ENCODE measurements around the gene RASSF7.

RASSF7 gene

DNA sequence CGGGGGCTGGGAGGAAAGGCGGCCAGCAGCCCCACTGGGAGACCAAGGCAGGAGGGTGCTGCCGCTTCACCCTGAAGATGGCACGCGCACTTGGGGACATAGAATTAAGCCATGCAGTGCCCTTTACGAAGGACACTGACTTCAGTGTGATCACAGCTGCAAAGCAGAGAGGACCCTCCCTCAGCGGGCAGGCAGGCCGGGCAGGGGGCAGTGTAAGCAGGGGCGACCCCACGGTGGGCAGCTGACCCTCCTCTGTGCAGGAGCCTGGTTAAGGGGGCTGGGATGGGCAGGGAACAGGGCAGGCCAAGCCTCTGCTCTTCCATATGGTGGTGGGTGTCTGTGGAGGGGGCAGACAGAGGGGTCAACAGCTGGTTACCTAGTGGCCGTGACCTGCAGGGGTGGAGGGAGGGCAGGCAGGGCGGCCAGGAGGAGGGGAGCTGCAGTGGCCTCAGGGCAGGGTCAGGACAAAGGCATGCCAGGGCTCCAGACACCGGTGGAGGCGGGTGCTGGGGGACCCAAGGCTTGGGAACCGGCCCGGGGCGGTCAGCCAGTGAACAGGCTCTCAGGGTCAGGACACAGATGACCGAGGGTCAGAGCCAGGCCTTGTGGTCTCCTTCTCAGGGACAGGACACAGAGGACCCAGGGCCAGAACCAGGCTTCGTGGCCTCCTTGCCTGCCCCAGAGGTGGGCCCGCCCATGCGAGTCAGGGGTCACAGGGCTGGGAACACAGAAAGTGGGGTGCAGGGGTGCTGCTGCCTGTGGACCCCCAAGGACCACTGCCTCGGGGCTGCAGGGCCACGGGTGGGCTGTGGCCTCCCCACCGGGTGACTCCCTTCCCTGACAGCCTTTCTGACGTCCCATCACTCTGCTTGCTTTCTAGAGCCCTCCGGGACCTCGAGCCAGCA lies 7.4 kb upstream of the RASSF7 start:
- no peak for DNase-seq

DNA sequence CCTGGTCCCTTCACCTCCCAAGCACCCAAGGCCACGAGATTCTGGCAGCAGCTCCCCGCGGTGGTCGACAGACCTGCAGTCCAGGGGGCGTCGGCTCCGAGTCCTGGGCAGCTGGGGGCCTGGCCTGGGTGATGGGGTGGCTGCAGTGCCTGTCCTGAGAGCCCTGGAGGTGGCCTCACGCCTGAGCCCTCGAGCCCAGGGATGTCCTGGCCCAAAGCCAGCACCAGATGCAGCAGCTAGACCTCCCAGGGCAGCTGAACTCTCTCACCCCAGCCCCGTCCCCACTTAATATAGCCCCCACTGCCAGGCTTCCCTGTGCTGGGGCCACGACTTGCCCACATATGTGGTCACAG lies 6.8 kb upstream of the RASSF7 start:
- no peak for DNase-seq

DNA sequence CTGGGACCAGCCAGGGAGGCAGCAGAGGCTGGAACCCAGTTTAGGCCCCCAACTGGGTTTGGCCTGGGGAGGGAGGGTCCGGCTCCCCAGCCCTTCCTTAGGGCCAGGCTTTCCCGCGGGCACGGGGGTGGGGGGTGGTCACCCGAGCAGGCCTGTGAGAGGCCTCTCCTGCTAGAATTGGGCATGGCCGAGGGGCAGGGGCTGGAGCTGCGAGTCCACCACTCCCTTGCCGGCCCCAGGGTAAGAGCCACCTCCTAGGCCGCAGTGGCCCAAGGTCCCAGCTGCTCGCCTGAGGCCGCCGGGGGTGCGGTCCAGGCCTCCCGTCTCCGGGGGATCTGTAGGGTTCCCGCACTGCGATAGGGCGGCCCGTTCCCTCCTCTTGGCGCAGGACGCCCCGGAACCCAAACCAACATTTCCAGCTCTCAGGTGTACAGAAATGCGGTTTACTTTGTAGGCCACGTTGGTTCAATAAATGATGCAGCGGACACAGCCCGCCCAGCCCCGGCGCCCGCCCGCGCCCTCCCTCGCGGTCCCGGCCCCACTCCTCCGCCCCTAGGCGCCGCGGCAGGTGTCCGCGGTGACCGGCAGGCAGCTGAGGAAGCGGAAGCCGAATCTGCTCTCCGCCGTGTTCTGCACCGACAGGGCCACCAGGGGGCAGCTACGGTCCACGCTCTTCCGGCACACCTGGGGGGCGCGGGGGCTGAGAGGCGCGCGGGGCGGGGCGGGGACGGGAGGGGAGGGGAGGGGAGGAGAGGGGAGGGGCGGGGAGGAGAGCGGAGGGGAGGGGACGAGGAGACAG lies 6.1 kb upstream of the RASSF7 start:
- peak; percentile 78 for DNase-seq

DNA sequence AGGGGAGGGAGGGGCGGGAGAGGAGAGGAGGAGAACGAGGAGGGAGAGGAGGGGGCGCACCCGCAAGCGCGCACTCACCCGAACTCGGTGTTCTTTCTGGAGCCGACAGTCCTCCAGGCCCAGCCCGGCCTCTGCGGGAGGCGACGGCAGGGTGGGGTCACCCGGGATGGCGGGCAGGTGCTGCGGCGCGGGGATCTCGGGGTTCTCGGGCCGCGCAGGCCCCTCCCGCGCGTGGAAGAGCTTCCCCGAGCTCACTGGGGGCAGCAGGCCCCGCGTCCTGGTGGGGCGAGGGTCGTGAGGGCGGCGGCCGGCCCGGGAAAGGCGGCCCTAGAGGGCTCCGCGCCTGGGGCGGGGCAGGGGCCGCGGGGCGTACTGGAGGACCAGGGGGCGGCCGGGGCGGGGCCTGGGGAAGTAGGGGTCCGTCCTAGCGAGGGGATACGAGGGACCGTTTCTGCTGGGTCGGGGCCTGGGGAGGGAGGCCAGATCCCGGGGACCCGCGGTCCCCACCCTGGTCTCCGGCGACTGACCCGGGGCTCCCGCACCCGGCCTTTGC lies 5.5 kb upstream of the RASSF7 start:
- no peak for DNase-seq

DNA sequence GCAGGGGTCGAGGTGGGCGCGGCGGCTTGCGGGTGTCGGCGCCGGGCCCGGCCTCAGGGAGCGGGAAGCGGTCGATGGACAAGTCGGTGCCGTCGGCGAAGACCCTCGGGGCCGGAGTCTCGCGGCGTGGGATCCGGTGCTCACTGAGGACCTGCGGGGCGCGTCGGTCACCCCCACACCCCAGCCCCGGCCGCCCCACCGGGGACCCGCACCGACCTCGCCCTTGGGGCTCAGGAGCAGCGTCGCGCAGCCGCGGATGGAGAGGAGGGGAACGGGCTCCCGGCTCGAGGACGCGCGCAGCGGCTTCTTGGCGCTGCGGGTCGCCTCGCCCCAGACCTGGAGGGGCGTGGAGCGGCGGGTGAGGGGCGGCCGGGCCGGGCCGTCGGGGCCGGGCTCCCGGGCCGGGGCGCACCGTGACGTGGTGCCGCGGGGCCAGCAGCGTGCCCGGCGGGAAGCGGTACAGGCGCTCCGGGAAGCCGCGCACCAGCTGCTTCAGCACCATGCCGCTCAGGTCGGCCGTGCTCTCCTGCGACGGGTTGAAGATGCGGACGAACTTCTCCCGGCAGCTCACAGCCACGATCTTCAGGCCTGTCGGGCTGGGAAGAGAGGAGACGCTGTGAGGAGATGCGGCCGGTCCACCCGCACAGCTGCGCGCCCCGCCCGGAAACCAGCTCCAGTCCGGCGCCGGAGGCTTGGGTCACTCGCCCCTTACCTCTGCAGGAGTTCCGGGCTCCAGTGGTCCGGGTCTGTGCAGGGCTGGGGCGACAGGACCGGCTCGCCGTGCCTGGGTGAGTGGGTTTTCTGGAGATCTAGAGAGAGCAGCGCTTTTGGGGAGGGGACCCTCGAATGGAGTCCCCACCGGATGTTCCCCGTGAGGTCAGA lies 4.7 kb upstream of the RASSF7 start:
- no peak for DNase-seq

DNA sequence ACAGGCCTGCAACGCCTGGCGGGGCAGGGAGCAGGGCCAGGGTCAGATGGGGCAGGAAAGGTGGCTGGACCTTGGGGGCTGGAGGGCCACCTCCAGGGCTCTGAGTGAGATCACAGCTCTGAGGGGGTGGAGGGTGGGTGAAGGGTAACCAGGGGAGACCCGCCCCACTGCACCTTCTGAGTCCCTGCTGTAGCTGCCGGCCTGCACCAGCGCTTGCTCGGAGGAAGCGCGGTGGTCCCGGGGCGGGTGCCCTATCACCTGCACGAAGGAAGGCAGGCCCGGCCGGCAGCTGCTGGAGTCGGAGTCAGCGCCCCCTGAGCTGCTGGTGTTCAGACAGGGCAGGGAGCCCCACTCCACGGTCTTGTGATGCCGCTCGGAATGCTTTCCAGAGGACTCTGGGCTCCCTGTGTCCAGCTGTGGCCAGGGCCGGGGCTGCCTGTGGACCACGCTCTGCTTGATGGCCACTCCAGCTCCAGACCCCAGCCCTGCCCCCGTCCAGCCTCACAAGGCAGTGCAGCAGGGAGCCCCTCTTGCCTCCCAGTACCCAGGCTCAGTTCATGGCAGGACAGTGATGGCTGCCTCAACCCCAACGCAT lies 4.0 kb upstream of the RASSF7 start:
- DNase-seq: no peak

DNA sequence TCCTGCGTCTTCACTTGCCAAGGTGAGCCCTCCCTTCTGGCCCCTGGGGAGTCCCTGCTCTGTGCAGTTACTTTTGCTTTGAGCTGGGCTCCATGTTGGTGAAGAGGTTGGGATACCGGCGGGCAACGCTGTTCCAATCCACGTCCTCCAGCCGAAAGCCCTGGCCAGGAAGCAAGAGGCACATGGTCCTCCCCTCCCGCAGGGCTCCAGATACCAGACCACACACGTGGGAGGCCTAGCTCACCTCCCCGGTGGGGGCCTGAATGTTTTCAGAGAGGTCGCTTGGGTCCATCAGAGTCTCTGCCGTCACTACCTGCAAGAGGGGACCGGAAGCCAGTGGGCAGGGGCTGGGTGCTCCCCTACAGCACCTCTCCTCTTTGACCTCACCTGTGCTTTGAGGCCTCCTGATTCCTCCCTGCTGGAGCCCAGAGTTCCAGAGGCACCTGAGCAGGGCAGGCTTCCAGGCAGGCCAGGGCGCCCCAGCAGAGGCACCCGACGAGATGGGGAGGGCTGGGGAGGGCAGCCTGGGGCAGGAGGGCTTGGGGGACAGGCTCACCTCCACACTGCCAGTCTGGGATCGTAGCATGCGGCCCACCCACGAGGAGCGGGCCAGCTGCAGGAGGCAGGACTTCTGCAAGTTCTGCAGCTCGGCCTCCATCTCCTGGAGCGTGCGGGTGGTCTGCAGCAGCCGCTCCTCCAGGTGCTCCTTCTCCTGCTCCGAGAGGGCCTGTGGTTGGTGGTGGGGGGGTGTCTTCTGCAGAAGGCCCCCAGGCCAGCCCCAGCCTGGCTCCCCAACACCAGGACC lies 3.2 kb upstream of the RASSF7 start:
- no peak for DNase-seq

DNA sequence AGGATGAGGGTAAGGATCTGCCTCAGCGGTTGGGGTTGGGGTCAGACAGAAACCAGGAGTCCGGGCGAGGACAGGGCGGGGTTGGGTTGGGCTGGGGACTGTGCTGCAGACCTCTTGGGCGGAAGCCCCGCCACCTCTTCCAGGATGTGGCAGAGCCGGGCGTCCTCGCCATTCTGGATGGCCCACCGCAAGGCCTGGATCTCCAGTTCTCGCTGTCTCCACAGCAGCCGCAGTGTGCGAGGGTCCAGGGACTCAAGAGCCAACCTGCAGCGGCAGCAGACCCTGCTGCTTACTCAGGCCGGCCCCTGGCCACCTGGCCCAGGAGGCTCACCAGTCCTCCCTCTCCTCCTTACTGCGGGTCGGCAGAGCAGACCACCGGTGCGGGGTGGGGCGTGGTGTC lies 2.3 kb upstream of the RASSF7 start:
- DNase-seq: no peak

DNA sequence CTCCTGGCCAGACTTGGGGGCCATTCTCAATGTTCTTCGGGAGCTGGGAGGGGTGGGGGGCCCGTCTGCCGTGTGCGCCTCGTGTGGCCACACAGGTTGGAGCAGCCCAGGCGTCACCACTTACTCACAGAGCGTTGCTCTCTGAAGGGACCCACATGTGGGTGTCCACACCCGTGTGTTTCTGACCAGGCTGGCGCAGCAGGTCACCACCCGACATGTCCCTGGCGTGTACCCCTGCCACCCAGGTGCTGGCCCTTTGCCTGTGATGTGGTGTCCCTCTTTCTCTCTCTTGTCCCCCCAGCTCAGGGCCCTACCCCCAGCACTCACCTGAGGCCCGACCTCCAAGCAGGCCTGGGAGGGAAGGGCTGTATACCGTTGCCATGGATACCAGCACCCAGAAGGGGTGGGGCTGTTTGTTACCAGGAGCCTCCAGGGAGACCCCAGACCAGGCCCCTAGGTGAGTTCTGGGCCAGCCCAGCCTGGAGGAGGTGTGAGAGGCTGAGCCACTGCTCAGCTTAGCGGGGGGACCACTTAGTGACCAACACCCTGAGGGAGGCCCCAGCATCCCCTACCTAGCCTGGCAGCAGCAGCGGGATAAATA lies 1.6 kb upstream of the RASSF7 start:
- no peak for DNase-seq

DNA sequence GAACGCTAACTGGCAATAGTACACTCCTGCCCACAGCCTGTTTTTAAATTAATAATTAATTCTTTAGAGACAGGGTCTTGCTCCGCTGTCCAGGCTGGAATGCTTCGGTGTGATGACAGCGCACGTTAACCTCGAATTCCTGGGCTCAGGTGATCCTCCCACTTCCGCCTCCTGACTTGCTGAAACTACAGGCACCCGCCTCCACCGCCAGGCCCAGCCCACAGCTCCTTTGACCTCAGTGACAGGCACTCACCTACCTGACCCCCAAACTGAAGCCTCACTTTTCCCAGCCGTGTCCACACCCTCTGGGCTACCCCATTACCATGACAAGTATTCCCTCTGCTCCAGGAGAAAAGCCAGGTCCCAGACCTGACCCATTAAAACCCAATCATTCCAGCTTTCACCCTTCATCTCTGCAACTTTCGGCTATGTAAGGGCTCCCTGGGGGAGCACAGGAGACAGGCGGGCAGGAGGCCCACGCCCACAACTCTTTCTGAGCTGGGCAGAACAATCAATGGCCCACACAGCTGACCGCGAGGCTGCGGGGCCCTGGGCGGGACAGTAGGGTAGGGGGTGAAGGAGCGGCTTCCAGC lies 962 bp upstream of the RASSF7 start:
- no peak for DNase-seq

DNA sequence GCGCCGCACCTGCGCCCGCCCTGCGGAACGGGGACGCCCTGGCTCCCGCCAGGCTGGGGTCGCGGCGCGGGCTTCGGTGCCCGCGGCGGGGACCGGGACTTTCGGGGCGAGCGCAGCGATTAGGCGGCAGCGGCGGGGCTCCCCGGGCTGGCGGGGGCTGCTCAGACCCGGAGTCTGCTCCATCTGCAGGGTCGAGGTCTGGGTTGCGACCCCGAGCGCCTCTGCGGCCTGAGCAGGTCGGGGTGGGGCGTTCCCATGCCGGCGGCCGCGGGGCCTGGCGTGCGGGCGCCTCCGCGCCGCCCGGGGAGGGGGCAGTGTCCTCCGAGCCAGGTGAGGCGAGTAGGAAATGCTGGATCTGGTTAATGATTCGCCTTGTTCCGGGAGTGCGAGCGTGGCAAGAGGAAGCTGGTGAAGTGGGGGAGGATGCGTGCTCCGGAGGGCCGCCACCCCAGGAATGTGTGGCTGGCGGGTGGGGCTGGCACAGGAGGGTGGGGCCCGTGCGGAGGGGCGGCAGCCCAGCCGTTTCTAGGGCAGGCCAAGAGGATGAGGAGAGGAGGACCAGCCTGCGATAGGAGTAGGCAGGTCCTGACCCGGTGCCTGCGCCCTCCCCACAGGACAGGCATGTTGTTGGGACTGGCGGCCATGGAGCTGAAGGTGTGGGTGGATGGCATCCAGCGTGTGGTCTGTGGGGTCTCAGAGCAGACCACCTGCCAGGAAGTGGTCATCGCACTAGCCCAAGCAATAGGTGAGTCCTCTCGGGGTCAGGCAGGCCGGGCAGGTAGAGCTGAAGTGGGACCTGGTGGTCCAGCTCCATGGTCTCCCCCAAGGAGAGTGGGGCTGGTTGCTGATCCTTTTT lies 606 bp downstream of the RASSF7 start:
- no peak for DNase-seq

DNA sequence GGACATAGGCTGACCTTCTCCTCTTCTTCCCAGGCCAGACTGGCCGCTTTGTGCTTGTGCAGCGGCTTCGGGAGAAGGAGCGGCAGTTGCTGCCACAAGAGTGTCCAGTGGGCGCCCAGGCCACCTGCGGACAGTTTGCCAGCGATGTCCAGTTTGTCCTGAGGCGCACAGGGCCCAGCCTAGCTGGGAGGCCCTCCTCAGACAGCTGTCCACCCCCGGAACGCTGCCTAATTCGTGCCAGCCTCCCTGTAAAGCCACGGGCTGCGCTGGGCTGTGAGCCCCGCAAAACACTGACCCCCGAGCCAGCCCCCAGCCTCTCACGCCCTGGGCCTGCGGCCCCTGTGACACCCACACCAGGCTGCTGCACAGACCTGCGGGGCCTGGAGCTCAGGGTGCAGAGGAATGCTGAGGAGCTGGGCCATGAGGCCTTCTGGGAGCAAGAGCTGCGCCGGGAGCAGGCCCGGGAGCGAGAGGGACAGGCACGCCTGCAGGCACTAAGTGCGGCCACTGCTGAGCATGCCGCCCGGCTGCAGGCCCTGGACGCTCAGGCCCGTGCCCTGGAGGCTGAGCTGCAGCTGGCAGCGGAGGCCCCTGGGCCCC lies 1.4 kb downstream of the RASSF7 start:
- DNase-seq: no peak

DNA sequence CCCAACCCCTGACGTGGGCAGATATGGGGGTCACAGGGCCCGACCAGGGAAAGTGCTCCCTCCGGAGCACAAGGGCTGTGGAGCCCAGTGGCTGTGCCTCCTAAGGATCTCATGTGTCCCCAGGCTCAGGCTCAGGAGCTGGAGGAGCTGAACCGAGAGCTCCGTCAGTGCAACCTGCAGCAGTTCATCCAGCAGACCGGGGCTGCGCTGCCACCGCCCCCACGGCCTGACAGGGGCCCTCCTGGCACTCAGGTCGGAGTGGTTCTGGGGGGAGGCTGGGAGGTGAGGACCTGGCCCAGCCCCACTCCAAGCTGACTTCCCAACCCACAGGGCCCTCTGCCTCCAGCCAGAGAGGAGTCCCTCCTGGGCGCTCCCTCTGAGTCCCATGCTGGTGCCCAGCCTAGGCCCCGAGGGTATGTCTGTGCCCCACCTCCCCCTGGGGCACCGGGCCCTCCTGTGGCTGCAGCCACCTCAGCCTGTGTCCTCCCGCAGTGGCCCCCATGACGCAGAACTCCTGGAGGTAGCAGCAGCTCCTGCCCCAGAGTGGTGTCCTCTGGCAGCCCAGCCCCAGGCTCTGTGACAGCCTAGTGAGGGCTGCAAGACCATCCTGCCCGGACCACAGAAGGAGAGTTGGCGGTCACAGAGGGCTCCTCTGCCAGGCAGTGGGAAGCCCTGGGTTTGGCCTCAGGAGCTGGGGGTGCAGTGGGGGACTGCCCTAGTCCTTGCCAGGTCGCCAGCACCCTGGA lies 2.5 kb downstream of the RASSF7 start:
- no peak for DNase-seq

DNA sequence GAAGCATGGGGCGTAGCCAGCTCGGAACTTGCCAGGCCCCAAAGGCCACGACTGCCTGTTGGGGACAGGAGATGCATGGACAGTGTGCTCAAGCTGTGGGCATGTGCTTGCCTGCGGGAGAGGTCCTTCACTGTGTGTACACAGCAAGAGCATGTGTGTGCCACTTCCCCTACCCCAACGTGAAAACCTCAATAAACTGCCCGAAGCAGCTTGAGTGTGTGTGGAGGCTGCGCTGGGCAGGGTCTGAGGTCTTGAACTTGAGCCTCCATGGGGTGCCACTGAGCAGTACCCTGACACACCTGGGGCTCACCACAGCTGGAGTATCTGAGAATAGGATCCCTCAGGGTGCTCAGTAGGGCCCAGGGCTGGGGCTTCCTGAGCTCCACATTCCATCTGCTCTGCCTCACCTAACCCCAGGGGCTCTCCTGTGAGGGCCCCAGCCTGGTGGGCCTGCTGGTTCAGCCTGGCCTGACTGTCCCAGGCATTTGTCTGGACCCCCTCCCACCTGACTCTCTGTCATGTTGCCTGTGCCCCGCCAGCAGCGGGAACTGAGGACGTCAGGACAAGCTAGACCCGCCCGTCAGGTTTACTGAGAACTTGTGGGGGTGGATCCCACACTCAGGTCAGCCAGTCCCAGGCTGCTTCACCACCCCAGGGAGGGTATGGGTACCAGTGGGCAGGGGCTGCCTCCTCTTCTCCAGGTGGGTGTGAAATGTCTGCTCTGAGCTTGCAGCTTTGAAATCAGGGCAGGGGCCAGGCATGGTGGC lies 3.2 kb downstream of the RASSF7 start:
- no peak for DNase-seq

DNA sequence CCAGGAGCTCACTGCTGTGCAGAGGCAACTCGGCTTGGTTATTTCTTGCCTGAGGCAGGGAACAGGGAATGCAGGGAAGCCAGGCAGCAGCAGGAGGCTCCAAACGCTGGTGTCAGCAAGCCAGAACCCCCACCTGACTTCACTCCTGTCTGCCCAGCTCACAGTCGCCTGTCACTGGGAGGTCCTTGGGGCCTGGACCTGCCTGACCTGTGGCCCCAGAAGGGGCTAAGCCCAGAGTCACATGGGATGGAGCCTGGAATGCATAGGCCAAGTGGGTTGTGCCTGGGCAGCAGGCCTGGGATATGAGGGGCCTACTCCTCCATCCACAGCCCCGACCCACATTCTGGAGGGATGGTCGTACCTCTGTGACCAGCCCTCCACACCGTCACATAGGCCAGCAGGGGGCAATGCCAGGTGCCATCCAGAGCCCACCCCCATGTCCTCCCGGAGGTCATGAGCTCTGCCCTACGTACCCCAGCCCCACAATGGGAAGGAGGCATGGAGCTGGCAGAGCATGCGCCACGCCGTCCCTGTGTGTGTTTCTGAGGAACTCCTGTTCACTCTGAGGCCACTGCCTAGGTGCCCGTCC lies 5.2 kb downstream of the RASSF7 start:
- DNase-seq: no peak

DNA sequence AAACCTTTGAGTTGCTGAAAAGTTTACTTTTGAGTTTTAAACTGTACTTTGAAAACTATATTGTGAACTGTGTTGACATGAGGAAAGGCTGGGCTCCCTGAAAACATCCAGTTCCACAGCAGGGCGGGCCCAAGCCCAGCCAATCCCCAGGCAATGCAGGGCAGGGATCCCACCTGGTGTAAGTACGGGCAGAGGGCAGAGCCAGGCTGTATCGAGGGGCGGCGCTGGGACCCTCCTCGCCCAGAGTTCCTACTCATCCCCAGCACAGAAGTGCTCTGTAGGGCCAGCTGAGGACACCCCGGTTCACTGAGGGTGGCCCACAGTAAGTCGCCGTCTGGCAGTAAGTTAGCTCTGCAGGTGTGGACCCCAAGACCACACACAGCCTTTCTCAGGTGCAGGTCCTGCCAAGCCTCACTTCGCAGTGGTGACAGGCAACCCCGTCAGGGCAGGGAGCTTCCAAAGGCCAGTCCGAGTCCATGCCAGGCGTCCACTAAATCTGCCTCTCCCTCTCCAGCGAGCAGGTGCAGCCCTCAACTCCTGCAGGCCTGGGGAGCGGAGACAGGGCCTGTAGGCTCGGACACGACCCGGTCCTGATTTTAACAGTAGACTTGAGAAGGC lies 6.3 kb downstream of the RASSF7 start:
- DNase-seq: no peak

Measured in CD4-positive, alpha-beta T cell treated with Interleukin-15 for 1 hour (primary cell).